SK-N-SH (cell line): ENCODE measurements around the gene KAT14. TPM values are rescaled to one million over a fixed set of nuclear protein-coding genes. Genes with fewer than 3 reads are reported as not detected.

Experiments
- CTCF ChIA-PET: fragments of 300-600, 350-600 bp; formaldehyde crosslinking; extraction: SDS; loops from one replicate; lab custom pipeline; 2021; lab: Yijun Ruan, JAX
- POLR2A ChIA-PET: fragments of 350-600 bp; sonication (Branson Sonifier 250); formaldehyde crosslinking; extraction: SDS; loops from one replicate; lab custom pipeline; 2020; ENCODE audit warnings: antibody characterized with exemption, inconsistent platforms; lab: Yijun Ruan, JAX
- DNase-seq: peaks from one replicate; pipeline ENCODE4 v3.0.0; 2012
- H2AFZ ChIP-seq: fragments of 200-600 bp; sonication (generic); 2 replicates; pipeline ENCODE4 v1.8.1; 2016; ENCODE audit warnings: antibody characterized with exemption, mild to moderate bottlenecking, low read depth
- H3F3A ChIP-seq: fragments of 200-600 bp; sonication (generic); replicated peaks from 2 replicates; pipeline ENCODE3; 2016; ENCODE audit warnings: antibody characterized with exemption, mild to moderate bottlenecking; ENCODE audit not compliant: insufficient read depth
- H3K27ac ChIP-seq, 2 experiments: fragments of 200-500 bp in 1 of 2; fragments of 200-600 bp in 1 of 2; sonication (Bioruptor generic) in 1 of 2; sonication (generic), shearing (Covaris generic) in 1 of 2; 2 replicates each; pipeline versions ENCODE4 v1.5.1 to v1.6.1; 2014 to 2016; ENCODE audit warnings: low read depth in 2 of 2, inconsistent platforms in 1 of 2, low read length in 1 of 2, mild to moderate bottlenecking in 1 of 2, mixed read lengths in 1 of 2
- H3K27me3 ChIP-seq: fragments of 200-600 bp; sonication (generic), shearing (Covaris generic); 2 replicates; pipeline ENCODE4 v1.6.1; 2016; ENCODE audit warnings: mixed run types; ENCODE audit not compliant: insufficient read depth
- H3K36me3 ChIP-seq, 2 experiments: fragments of 200-500 bp in 1 of 2; fragments of 200-600 bp in 1 of 2; sonication (Bioruptor generic) in 1 of 2; sonication (generic) in 1 of 2; replicated peaks in 1 of 2; 2 replicates each; pipeline versions ENCODE3 to v1.5.1; 2014 to 2016; ENCODE audit warnings: low read length in 1 of 2, mild to moderate bottlenecking in 1 of 2; ENCODE audit not compliant: insufficient read depth in 2 of 2, control insufficient read depth in 1 of 2
- H3K4me1 ChIP-seq, 2 experiments: fragments of 200-500 bp in 1 of 2; fragments of 200-600 bp in 1 of 2; sonication (Bioruptor generic) in 1 of 2; sonication (generic), shearing (Covaris generic) in 1 of 2; 2 replicates each; pipeline versions ENCODE4 v1.5.1 to v1.6.1; 2014 to 2016; ENCODE audit warnings: low read depth in 1 of 2, low read length in 1 of 2, mixed run types in 1 of 2; ENCODE audit not compliant: insufficient read depth in 2 of 2, control insufficient read depth in 1 of 2
- H3K4me2 ChIP-seq: fragments of 200-600 bp; sonication (generic), shearing (Covaris generic); 2 replicates; pipeline ENCODE4 v1.6.1; 2017; ENCODE audit warnings: mixed run types
- H3K4me3 ChIP-seq, 2 experiments: fragments of 200-500 bp in 1 of 2; fragments of 200-600 bp in 1 of 2; sonication (Bioruptor generic) in 1 of 2; sonication (generic), shearing (Covaris generic) in 1 of 2; 2 replicates each; pipeline versions ENCODE4 v1.5.1 to v1.8.1; 2014 to 2016; ENCODE audit warnings: low read depth in 2 of 2, inconsistent platforms in 1 of 2, low read length in 1 of 2, mild to moderate bottlenecking in 1 of 2, mixed read lengths in 1 of 2, moderate library complexity in 1 of 2
- H3K79me2 ChIP-seq: fragments of 200-600 bp; sonication (generic); 2 replicates; pipeline ENCODE4 v1.8.1; 2017; ENCODE audit warnings: mild to moderate bottlenecking; ENCODE audit not compliant: insufficient read depth
- H3K9ac ChIP-seq: fragments of 200-600 bp; sonication (generic); 2 replicates; pipeline ENCODE4 v1.6.1; 2017; ENCODE audit warnings: mixed run types
- H3K9me2 ChIP-seq: fragments of 200-600 bp; sonication (generic); 2 replicates; pipeline ENCODE4 v1.6.1; 2017; ENCODE audit warnings: mixed run types
- H3K9me3 ChIP-seq: fragments of 200-600 bp; sonication (generic); 2 replicates; pipeline ENCODE4 v1.6.1; 2017; ENCODE audit warnings: mixed run types, mild to moderate bottlenecking, moderate library complexity
- H4K20me1 ChIP-seq: fragments of 200-600 bp; sonication (generic); 2 replicates; pipeline ENCODE4 v1.6.1; 2017; ENCODE audit warnings: mild to moderate bottlenecking, mixed run types; ENCODE audit not compliant: insufficient read depth
- CHD2 ChIP-seq: fragments of 150-350 bp; IDR thresholded peaks from 2 replicates; pipeline ENCODE4 v1.6.1; 2018; ENCODE audit warnings: low read length; ENCODE audit not compliant: partially characterized antibody
- EP300 ChIP-seq, 2 experiments: IDR thresholded peaks; 2 replicates each; pipeline versions ENCODE4 v1.4.0 to v1.6.1; 2012; ENCODE audit warnings: borderline replicate concordance in 1 of 2, low read depth in 1 of 2, low read length in 1 of 2
- FOSL2 ChIP-seq: IDR thresholded peaks from 2 replicates; pipeline ENCODE4 v1.4.0; 2012; ENCODE audit warnings: low read depth, mild to moderate bottlenecking, moderate library complexity, borderline replicate concordance
- FOXJ3 ChIP-seq: sonication (generic); formaldehyde crosslinking; IDR thresholded peaks from 2 replicates; pipeline ENCODE4 v1.5.1; 2020; ENCODE audit warnings: mild to moderate bottlenecking, missing genetic modification reagents
- JUND ChIP-seq: IDR thresholded peaks from 2 replicates; pipeline ENCODE4 v1.4.0; 2012
- MEF2A ChIP-seq: IDR thresholded peaks from 2 replicates; pipeline ENCODE4 v1.4.0; 2012; ENCODE audit warnings: low read depth, borderline replicate concordance
- NRF1 ChIP-seq: IDR thresholded peaks from 2 replicates; pipeline ENCODE4 v1.6.1; 2012; ENCODE audit warnings: low read depth, mild to moderate bottlenecking, low read length
- POLR2AphosphoS5 ChIP-seq: IDR thresholded peaks from 2 replicates; pipeline ENCODE4 v1.6.1; 2012; ENCODE audit warnings: low read depth, low read length
- RCOR1 ChIP-seq: fragments of 150-350 bp; IDR thresholded peaks from 2 replicates; pipeline ENCODE4 v1.6.1; 2017; ENCODE audit warnings: antibody characterized with exemption, low read length
- SIN3A ChIP-seq: IDR thresholded peaks from 2 replicates; pipeline ENCODE4 v1.6.1; 2012; ENCODE audit warnings: low read depth, mild to moderate bottlenecking, low read length, moderate library complexity, borderline replicate concordance
- TEAD4 ChIP-seq: IDR thresholded peaks from 2 replicates; pipeline ENCODE4 v1.4.0; 2012; ENCODE audit warnings: mild to moderate bottlenecking, borderline replicate concordance; ENCODE audit not compliant: insufficient read depth
- YY1 ChIP-seq: IDR thresholded peaks from 2 replicates; pipeline ENCODE4 v1.4.0; 2012; ENCODE audit warnings: low read depth, mild to moderate bottlenecking
- WGBS: methylation state at CpG from one replicate; pipeline ENCODE4 v1.1.6; 2017; ENCODE audit warnings: low lambda C conversion rate; 5-methylcytosine and 5-hydroxymethylcytosine counted together
- polyA plus RNA-seq, 3 experiments: library from polyadenylated mRNA; depleted of rRNA; stranded (reverse); fragments of >200 nt; gene quantifications; 2 replicates each; pipeline ENCODE4 v1.2.3, GENCODE V29; 2012
- TF ChIP-seq, protein P1 (sequence below): fragments of 200-600 bp; sonication (generic); IDR thresholded peaks from 2 replicates; pipeline ENCODE4 v1.6.1; 2017; ENCODE audit warnings: antibody characterized with exemption, mild to moderate bottlenecking, moderate library complexity
- TF ChIP-seq, protein P2 (sequence below): fragments of 150-350 bp; IDR thresholded peaks from 2 replicates; pipeline ENCODE4 v1.6.1; 2017; ENCODE audit warnings: antibody characterized with exemption, low read length, low read depth, borderline replicate concordance
- TF ChIP-seq, protein P3 (sequence below): IDR thresholded peaks from 2 replicates; pipeline ENCODE4; 2012
- TF ChIP-seq, protein P4 (sequence below): IDR thresholded peaks from 2 replicates; pipeline ENCODE4 v1.4.0; 2012; ENCODE audit warnings: low read depth, borderline replicate concordance
- TF ChIP-seq, protein P5 (sequence below): IDR thresholded peaks from 2 replicates; pipeline ENCODE4 v1.4.0; 2012; ENCODE audit warnings: low read depth

KAT14 gene
- polyA plus RNA-seq, 1 of the 3 experiments (the other 2 are of a cell fraction) = 7.3 TPM

DNA sequence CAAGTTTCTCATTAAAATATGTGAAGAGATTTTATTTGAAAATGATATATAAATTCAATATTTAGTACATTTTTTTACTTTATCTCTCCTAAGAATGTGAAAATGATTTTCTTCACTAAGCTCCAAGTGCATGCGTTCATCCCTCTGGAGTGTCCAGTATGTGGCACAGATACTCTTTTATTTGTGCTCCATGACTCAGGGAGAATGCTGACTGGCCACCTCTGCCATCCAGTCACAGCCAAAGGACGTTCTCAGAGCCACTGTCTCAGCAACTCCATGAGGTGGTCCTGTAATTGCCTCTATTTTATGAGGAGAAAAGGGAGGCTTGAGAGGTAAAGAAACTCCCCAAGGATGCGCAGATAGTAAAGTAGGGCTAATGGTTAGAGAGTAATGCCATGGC lies 58.3 kb downstream of the KAT14 start:
- 89% methylated on average over 3 of the region's 3 CpGs for WGBS
- DNase-seq = no peak
- no peak overlapping the region for H3K9ac ChIP-seq
- H3K27ac ChIP-seq = no peak overlapping the region
- H3K4me2 ChIP-seq = no peak overlapping the region
- no peak overlapping the region for H3K4me3 ChIP-seq
- no peaks in the 10 kb centered on the region for H3F3A ChIP-seq
- CTCF ChIA-PET = no interaction called here
- no peak for TF ChIP-seq CHD2
- TF ChIP-seq NRF1 = no peak
- TF ChIP-seq JUND = no peak
- TF ChIP-seq MEF2A = no peak
- TF ChIP-seq, protein P1, sequence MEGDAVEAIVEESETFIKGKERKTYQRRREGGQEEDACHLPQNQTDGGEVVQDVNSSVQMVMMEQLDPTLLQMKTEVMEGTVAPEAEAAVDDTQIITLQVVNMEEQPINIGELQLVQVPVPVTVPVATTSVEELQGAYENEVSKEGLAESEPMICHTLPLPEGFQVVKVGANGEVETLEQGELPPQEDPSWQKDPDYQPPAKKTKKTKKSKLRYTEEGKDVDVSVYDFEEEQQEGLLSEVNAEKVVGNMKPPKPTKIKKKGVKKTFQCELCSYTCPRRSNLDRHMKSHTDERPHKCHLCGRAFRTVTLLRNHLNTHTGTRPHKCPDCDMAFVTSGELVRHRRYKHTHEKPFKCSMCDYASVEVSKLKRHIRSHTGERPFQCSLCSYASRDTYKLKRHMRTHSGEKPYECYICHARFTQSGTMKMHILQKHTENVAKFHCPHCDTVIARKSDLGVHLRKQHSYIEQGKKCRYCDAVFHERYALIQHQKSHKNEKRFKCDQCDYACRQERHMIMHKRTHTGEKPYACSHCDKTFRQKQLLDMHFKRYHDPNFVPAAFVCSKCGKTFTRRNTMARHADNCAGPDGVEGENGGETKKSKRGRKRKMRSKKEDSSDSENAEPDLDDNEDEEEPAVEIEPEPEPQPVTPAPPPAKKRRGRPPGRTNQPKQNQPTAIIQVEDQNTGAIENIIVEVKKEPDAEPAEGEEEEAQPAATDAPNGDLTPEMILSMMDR = no peak
- TF ChIP-seq, protein P2, sequence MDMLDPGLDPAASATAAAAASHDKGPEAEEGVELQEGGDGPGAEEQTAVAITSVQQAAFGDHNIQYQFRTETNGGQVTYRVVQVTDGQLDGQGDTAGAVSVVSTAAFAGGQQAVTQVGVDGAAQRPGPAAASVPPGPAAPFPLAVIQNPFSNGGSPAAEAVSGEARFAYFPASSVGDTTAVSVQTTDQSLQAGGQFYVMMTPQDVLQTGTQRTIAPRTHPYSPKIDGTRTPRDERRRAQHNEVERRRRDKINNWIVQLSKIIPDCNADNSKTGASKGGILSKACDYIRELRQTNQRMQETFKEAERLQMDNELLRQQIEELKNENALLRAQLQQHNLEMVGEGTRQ = no peak
- TF ChIP-seq, protein P3, sequence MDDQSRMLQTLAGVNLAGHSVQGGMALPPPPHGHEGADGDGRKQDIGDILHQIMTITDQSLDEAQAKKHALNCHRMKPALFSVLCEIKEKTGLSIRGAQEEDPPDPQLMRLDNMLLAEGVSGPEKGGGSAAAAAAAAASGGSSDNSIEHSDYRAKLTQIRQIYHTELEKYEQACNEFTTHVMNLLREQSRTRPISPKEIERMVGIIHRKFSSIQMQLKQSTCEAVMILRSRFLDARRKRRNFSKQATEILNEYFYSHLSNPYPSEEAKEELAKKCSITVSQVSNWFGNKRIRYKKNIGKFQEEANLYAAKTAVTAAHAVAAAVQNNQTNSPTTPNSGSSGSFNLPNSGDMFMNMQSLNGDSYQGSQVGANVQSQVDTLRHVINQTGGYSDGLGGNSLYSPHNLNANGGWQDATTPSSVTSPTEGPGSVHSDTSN = no peak
- TF ChIP-seq EP300 (IDR thresholded peaks at IDR 0.05; ENCODE audit: borderline replicate concordance in 1 of 2, low read depth in 1 of 2, low read length in 1 of 2) = no peak
- TF ChIP-seq FOXJ3 = no peak
- TF ChIP-seq YY1 = no peak
- TF ChIP-seq, protein P4, sequence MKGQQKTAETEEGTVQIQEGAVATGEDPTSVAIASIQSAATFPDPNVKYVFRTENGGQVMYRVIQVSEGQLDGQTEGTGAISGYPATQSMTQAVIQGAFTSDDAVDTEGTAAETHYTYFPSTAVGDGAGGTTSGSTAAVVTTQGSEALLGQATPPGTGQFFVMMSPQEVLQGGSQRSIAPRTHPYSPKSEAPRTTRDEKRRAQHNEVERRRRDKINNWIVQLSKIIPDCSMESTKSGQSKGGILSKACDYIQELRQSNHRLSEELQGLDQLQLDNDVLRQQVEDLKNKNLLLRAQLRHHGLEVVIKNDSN = no peak
- no peaks in the 10 kb centered on the region for H3K36me3 ChIP-seq
- H2AFZ ChIP-seq = no peak overlapping the region
- H3K79me2 ChIP-seq = no peaks in the 10 kb centered on the region
- no peaks in the 10 kb centered on the region for H3K9me2 ChIP-seq
- no peaks in the 10 kb centered on the region for H3K27me3 ChIP-seq
- H4K20me1 ChIP-seq = no peaks in the 10 kb centered on the region
- H3K4me1 ChIP-seq = no peaks in the 10 kb centered on the region
- POLR2A ChIA-PET = no interaction called here
- no peaks in the 10 kb centered on the region for H3K9me3 ChIP-seq

DNA sequence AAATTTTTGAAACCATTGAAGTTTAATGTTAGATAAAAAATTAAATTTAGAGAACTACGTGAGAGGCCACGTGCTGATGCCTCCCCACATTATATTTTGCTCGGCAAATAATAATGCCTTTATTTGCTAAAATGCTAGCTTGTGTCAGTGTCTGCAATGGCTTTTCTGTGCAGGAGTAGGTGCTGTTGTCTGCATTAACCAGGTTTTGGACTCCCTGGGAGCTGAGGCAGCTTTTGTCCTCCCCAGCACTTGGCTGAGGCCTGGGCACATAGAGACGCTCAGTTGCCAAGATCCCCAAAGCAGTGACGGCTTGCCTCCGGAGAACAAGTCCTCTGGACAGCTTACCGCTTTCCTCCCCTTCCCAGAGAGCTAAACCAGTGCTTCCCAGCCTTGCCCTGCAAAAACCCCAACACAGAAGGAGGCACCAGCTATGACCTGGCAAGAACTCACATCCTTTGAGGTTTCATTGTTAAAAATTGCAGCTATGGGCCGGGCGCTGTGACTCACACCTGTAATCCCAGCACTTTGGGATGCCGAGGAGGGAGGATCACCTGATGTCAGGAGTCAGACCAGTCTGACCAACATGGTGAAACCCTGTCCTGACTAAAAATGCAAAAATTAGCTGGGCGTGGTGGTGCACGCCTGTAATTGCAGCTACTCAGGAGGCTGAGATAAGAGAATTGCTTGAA lies 59.9 kb downstream of the KAT14 start:
- Histone ChIP-seq H3K27ac (no peak overlapping the region), H3K9me3 (no peaks in the 10 kb centered on the region), H3K4me1 (no peaks in the 10 kb centered on the region), H3K4me2 (no peak overlapping the region), H3K36me3 (no peaks in the 10 kb centered on the region), H3K9me2 (no peaks in the 10 kb centered on the region), H3F3A (no peaks in the 10 kb centered on the region), H3K9ac (no peak overlapping the region), H3K27me3 (no peaks in the 10 kb centered on the region), H3K4me3 (no peak overlapping the region), H4K20me1 (no peaks in the 10 kb centered on the region), H2AFZ (no peak overlapping the region), H3K79me2 (no peaks in the 10 kb centered on the region)
- no peak for DNase-seq
- no peak for TF ChIP-seq FOXJ3
- no peak for TF ChIP-seq YY1
- no peak for TF ChIP-seq POLR2AphosphoS5
- TF ChIP-seq RCOR1 = no peak
- TF ChIP-seq TEAD4 = no peak
- TF ChIP-seq JUND = no peak
- TF ChIP-seq, protein P5, sequence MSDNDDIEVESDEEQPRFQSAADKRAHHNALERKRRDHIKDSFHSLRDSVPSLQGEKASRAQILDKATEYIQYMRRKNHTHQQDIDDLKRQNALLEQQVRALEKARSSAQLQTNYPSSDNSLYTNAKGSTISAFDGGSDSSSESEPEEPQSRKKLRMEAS = no peak
- TF ChIP-seq SIN3A = no peak
- TF ChIP-seq NRF1 = no peak
- TF ChIP-seq FOSL2 = no peak
- TF ChIP-seq MEF2A = no peak
- 95% methylated on average over 12 of the region's 12 CpGs for WGBS
- CTCF ChIA-PET = interaction anchor here (0.6 kb wide), 1 partner anchor 234 kb away, joined by 4 read pairs; no protein-coding TSS in a partner anchor
- POLR2A ChIA-PET = interaction anchor here (0.6 kb wide), 1 partner anchor 58 kb away, joined by 3 read pairs; no protein-coding TSS in a partner anchor
